Calu3 (cell line): ENCODE data around the gene MACROD1. TPM values are rescaled to one million over a fixed set of nuclear protein-coding genes. Genes with fewer than 3 reads are reported as not detected.
A peak's percentile ranks its signal among the peaks of the same experiment; 100 is the strongest.

Experiments used
- BruUV-seq: library from RNA; stranded (reverse); fragments of 400-500 nt; replicated peaks from 2 replicates; lab custom pipeline; 2021; lab: Mats Ljungman, UMichigan
- CTCF ChIA-PET: fragments of 300-600 bp; sonication (Branson Sonifier 250); formaldehyde crosslinking; loops from one replicate; lab custom pipeline; 2022; ENCODE audit warnings: antibody characterized with exemption; lab: Charles Lee
- DNase-seq: peaks from one replicate; pipeline ENCODE4 v3.0.0; 2022
- H3K27ac Mint-ChIP-seq: one replicate; pipeline ENCODE4 v1.8.0; 2022; ENCODE audit warnings: mixed read lengths; ENCODE audit not compliant: unreplicated experiment
- H3K27me3 Mint-ChIP-seq: one replicate; pipeline ENCODE4 v1.8.0; 2022; ENCODE audit warnings: mixed read lengths; ENCODE audit not compliant: unreplicated experiment
- H3K36me3 Mint-ChIP-seq: one replicate; pipeline ENCODE4 v1.8.0; 2022; ENCODE audit warnings: mild to moderate bottlenecking, moderate library complexity, mixed read lengths; ENCODE audit not compliant: insufficient read depth, unreplicated experiment
- H3K4me1 Mint-ChIP-seq: one replicate; pipeline ENCODE4 v1.8.0; 2022; ENCODE audit warnings: mild to moderate bottlenecking, low read depth, mixed read lengths; ENCODE audit not compliant: unreplicated experiment
- H3K4me3 Mint-ChIP-seq: one replicate; pipeline ENCODE4 v1.8.0; 2022; ENCODE audit warnings: mild to moderate bottlenecking, low read depth, moderate library complexity, mixed read lengths; ENCODE audit not compliant: unreplicated experiment
- H3K9me3 Mint-ChIP-seq: one replicate; pipeline ENCODE4 v1.8.0; 2022; ENCODE audit warnings: low read depth, mixed read lengths; ENCODE audit not compliant: unreplicated experiment
- intact Hi-C: fragments of 100-400 bp; cut with micrococcal nuclease; formaldehyde crosslinking; loops from one replicate; pipeline ENCODE4 v1.10.0; 2022; ENCODE audit not compliant: unreplicated experiment
- total RNA-seq: library from RNA; stranded (reverse); gene quantifications from 2 replicates; pipeline ENCODE4 v1.2.3, GENCODE V29; 2022
- TF ChIP-seq, protein P1 (sequence below): fragments of 200-600 bp; IDR thresholded peaks from one replicate; pipeline ENCODE4 v1.8.0; 2022; ENCODE audit warnings: antibody characterized with exemption; ENCODE audit not compliant: unreplicated experiment

The MACROD1 gene
- total RNA-seq, 1 experiment from 2014 or later = 35.7 TPM

DNA sequence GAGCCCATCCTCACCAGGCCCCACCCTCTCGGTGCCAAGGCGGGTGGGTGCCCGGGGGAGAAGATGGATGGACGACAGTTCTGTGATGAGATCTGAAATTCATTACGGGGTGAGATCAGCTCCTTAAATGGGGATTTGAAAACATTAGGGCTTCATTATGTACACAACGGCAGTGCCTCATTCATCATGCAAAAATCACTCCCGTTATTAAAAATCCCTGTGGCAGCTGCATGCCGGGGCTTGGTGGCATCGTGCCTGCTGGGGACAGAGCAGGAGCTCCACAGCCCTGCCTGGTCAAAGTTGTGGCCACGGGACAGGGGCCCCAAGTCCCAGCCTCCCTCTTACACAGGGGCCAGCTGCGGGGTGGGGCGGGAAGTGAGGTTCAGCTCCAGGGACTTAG lies 159.5 kb downstream of the MACROD1 start:
- H3K27ac Mint-ChIP-seq = no peak overlapping the region
- H3K4me3 Mint-ChIP-seq = no peak overlapping the region
- TF ChIP-seq, protein P1, sequence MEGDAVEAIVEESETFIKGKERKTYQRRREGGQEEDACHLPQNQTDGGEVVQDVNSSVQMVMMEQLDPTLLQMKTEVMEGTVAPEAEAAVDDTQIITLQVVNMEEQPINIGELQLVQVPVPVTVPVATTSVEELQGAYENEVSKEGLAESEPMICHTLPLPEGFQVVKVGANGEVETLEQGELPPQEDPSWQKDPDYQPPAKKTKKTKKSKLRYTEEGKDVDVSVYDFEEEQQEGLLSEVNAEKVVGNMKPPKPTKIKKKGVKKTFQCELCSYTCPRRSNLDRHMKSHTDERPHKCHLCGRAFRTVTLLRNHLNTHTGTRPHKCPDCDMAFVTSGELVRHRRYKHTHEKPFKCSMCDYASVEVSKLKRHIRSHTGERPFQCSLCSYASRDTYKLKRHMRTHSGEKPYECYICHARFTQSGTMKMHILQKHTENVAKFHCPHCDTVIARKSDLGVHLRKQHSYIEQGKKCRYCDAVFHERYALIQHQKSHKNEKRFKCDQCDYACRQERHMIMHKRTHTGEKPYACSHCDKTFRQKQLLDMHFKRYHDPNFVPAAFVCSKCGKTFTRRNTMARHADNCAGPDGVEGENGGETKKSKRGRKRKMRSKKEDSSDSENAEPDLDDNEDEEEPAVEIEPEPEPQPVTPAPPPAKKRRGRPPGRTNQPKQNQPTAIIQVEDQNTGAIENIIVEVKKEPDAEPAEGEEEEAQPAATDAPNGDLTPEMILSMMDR = no peak
- peaks cover 40% of the 10 kb centered on the region for H3K4me1 Mint-ChIP-seq
- no peaks in the 10 kb centered on the region for H3K9me3 Mint-ChIP-seq
- peaks cover 46% of the 10 kb centered on the region for H3K36me3 Mint-ChIP-seq
- peaks cover 16% of the 10 kb centered on the region for H3K27me3 Mint-ChIP-seq
- intact Hi-C loops = no loop called here
- DNase-seq = no peak
- CTCF ChIA-PET = no interaction called here
- no TSS peak for BruUV-seq

DNA sequence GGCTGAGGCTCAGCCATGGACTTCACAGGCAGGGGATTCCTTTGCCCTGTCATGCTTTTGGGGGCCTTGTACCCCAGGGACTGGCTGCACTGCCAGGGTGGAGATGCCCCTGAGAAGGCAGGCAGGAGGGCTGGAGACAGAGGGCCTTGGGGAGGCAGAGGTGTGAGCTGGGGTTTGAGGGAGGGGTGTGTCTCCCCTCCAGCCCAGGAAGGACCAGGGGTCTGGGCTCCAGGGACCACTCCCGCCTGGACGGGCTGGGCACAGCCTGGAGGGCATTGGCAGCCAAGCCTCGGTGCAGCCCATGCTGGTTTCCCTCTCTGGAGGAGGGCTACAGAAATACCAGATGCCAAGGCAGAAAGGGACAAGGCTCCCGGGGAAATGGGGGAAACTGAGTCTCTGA lies 160.2 kb downstream of the MACROD1 start:
- CTCF ChIA-PET = no interaction called here
- H3K27me3 Mint-ChIP-seq = peaks cover 16% of the 10 kb centered on the region
- no peaks in the 10 kb centered on the region for H3K9me3 Mint-ChIP-seq
- peaks cover 33% of the 10 kb centered on the region for H3K4me1 Mint-ChIP-seq
- peaks cover 42% of the 10 kb centered on the region for H3K36me3 Mint-ChIP-seq
- no TSS peak for BruUV-seq
- no peak overlapping the region for H3K4me3 Mint-ChIP-seq
- no peak for DNase-seq
- intact Hi-C loops = no loop called here
- no peak overlapping the region for H3K27ac Mint-ChIP-seq
- TF ChIP-seq, protein P1 = no peak

DNA sequence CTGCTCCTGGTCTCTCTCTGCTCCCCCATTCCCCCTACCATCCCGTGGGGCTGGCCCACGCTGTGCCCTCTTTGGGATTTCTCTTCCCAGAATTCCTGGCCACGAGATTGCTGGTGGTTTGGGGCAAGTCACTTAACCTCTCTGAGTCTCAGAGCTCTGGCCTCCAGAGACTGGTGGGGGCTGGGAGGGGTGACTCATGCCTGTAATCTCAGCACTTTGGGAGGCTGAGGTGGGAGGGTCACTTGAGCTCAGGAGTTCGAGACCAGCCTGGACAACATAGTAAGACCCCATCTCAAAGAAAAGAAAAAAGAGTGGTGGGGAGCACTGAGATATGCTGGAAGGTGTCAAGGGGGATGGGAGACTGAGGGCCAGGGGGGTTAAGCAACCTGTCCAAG lies 161.3 kb downstream of the MACROD1 start:
- no TSS peak for BruUV-seq
- DNase-seq = no peak
- peaks cover 42% of the 10 kb centered on the region for H3K36me3 Mint-ChIP-seq
- peaks cover 16% of the 10 kb centered on the region for H3K27me3 Mint-ChIP-seq
- CTCF ChIA-PET = no interaction called here
- H3K4me3 Mint-ChIP-seq = peak overlapping the region; percentile 3
- TF ChIP-seq, protein P1 = no peak
- no peak overlapping the region for H3K27ac Mint-ChIP-seq
- intact Hi-C loops = no loop called here
- no peaks in the 10 kb centered on the region for H3K9me3 Mint-ChIP-seq
- H3K4me1 Mint-ChIP-seq = peaks cover 28% of the 10 kb centered on the region

DNA sequence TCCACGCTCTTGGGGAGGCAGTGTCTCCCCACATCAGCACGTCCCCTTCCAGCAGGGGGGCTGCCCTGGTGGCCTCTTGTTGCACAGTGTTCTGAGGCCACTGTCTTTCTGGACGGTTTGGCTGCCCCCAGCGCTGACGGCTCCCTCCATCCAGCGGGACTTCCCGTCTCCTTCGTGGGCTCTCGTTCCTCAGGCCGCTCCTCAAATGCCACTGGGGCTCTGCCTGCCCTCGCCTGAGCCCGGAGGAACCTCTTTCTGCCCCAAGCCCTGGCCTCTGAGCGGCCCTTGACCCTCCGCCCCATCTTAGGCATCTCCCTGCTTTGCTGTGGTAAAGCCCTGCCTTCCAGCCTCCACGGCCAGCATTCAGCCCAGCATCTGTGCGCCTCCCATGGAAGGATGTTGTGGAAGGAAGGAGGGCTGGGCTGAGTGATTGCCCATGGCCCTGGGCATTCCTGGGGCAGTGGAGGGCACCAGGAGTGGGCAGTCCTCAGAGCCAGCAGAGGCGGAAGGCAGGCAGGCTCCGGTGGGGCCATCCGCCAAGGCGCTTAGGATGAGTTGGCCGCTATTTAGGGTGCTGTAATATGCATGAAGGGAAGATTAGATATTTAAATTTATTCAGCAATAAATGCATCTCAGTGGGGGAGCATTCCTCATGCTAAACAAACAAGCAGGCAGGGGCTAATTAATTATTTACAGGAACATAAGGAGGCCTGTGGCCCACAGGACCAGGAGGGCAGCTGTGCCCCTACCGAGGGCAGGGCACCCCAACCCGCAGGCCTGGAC lies 161.9 kb downstream of the MACROD1 start:
- CTCF ChIA-PET = no interaction called here
- Mint-ChIP-seq H3K4me1 (peaks cover 28% of the 10 kb centered on the region), H3K27me3 (peaks cover 16% of the 10 kb centered on the region), H3K4me3 (peak overlapping the region; percentile 3), H3K27ac (peak overlapping the region; percentile 4), H3K9me3 (no peaks in the 10 kb centered on the region), H3K36me3 (peaks cover 42% of the 10 kb centered on the region)
- TF ChIP-seq, protein P1 = no peak
- intact Hi-C loops = no loop called here
- peak; percentile 22 for DNase-seq
- no TSS peak for BruUV-seq
